Measurements from ENCODE around the gene SNRPN.

SNRPN gene

GRCh38 chr15:24945711-24946110 is 9.1 kb upstream of the SNRPN start:
- DNase-seq (ENCODE audit: low read depth, low spot score) = no peak
- H3K4me3 ChIP-seq (ENCODE audit: low read depth, low read length) = no peak overlapping the region
- ChIA-PET CTCF (no interaction called here), POLR2A (no interaction called here)
- no peak for TF ChIP-seq CTCF (IDR thresholded peaks at IDR 0.05; ENCODE audit: insufficient read depth, low read length, missing control alignments)

GRCh38 chr15:24948495-24948894 is 6.3 kb upstream of the SNRPN start:
- TF ChIP-seq CTCF (IDR thresholded peaks at IDR 0.05; ENCODE audit: insufficient read depth, low read length, missing control alignments) = no peak
- DNase-seq (ENCODE audit: low read depth, low spot score) = no peak
- ChIA-PET CTCF (no interaction called here), POLR2A (no interaction called here)
- no peak overlapping the region for H3K4me3 ChIP-seq (ENCODE audit: low read depth, low read length)

- POLR2A ChIA-PET = no interaction called here
- CTCF ChIA-PET = no interaction called here
- peak overlapping the region; percentile 78 for H3K4me3 ChIP-seq (ENCODE audit: low read depth, low read length)
These were observed 739 bp downstream of the SNRPN start for GRCh38 chr15:24955531-24955921.

GRCh38 chr15:24956111-24956838 is 1.5 kb downstream of the SNRPN start:
- TF ChIP-seq CTCF (IDR thresholded peaks at IDR 0.05; ENCODE audit: insufficient read depth, low read length, missing control alignments) = no peak
- DNase-seq (ENCODE audit: low read depth, low spot score) = no peak
- peak overlapping the region; percentile 78 for H3K4me3 ChIP-seq (ENCODE audit: low read depth, low read length)
- POLR2A ChIA-PET = no interaction called here
- CTCF ChIA-PET = no interaction called here

More at GRCh38 chr15:24955531-24955921, 739 bp downstream of the SNRPN start:
- TF ChIP-seq CTCF (IDR thresholded peaks at IDR 0.05; ENCODE audit: insufficient read depth, low read length, missing control alignments) = no peak
- no peak for DNase-seq (ENCODE audit: low read depth, low spot score)

GRCh38 chr15:24957691-24958090 is 2.9 kb downstream of the SNRPN start:
- POLR2A ChIA-PET = no interaction called here
- no peak overlapping the region for H3K4me3 ChIP-seq (ENCODE audit: low read depth, low read length)
- CTCF ChIA-PET = no interaction called here
- DNase-seq (ENCODE audit: low read depth, low spot score) = no peak
- TF ChIP-seq CTCF (IDR thresholded peaks at IDR 0.05; ENCODE audit: insufficient read depth, low read length, missing control alignments) = no peak

- no peak for DNase-seq (ENCODE audit: low read depth, low spot score)
- no peak overlapping the region for H3K4me3 ChIP-seq (ENCODE audit: low read depth, low read length)
- TF ChIP-seq CTCF (IDR thresholded peaks at IDR 0.05; ENCODE audit: insufficient read depth, low read length, missing control alignments) = no peak
- ChIA-PET POLR2A (no interaction called here), CTCF (no interaction called here)
These were observed 7.2 kb downstream of the SNRPN start for GRCh38 chr15:24961967-24962366.
